Pulmonary artery endothelial cell (primary cell): ENCODE results near the gene STK4. TPM values are rescaled to one million over a fixed set of nuclear protein-coding genes. Genes with fewer than 3 reads are reported as not detected.
A peak's percentile ranks its signal among the peaks of the same experiment; 100 is the strongest.

Experiments used
- DNase-seq: peaks from one replicate; pipeline ENCODE4 v3.0.0-alpha.2; 2011; ENCODE audit warnings: low read depth, low spot score
- total RNA-seq: library from RNA; depleted of rRNA; stranded (reverse); fragments of >200 nt; gene quantifications from 2 replicates; pipeline ENCODE4 v1.2.3, GENCODE V29; 2014

STK4 gene
- total RNA-seq, 1 donor from 2014 or later: 23.4 TPM

DNA sequence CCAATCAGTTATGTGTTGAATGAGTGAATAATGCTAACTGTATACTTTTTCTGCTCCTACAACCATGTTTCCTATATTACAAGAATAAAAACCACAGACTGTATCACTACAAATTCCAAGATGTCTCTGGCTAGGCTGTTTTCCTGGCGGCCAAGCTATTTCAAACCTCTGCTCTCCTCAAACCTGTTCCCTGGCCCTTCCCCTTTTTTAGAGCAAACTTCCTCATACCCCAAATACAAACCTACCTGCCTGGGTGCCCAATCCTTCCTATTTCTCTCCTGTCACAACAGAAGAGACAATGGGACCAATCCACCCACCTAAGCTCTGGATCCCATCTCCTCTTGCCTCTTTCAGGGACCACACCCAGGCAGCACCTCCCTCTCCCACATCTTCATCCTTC lies 13.6 kb upstream of the STK4 start:
- DNase-seq: no peak

GRCh38 chr20:44954211-44954610 lies 12.1 kb upstream of the STK4 start:
- no peak for DNase-seq

DNA sequence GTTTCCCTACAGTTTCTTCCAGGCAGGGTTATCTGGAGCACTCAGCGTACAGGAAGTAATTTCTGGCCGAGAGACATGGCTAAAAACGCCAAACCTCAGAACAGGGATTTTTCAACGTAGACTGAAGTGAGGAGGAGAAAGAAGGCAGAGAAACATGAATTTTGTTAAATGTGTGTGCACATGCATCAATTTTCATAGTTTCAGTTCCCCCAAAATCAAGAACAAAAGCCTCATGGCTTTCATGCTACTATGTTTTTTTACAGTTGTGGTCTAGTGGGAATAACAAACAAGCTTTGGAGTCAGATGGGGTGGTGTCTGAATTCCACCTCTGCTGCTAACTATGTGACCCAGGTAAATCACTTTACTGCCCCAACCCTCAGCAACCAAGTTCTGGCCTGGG lies 11.0 kb upstream of the STK4 start:
- DNase-seq: no peak

GRCh38 chr20:44956410-44956809 lies 9.9 kb upstream of the STK4 start:
- DNase-seq: no peak

- no peak for DNase-seq
These were observed 8.0 kb upstream of the STK4 start for GRCh38 chr20:44958276-44958675.

GRCh38 chr20:44959082-44959637 lies 7.2 kb upstream of the STK4 start:
- no peak for DNase-seq

- no peak for DNase-seq
These were observed 6.6 kb upstream of the STK4 start for GRCh38 chr20:44959638-44960102.

DNA sequence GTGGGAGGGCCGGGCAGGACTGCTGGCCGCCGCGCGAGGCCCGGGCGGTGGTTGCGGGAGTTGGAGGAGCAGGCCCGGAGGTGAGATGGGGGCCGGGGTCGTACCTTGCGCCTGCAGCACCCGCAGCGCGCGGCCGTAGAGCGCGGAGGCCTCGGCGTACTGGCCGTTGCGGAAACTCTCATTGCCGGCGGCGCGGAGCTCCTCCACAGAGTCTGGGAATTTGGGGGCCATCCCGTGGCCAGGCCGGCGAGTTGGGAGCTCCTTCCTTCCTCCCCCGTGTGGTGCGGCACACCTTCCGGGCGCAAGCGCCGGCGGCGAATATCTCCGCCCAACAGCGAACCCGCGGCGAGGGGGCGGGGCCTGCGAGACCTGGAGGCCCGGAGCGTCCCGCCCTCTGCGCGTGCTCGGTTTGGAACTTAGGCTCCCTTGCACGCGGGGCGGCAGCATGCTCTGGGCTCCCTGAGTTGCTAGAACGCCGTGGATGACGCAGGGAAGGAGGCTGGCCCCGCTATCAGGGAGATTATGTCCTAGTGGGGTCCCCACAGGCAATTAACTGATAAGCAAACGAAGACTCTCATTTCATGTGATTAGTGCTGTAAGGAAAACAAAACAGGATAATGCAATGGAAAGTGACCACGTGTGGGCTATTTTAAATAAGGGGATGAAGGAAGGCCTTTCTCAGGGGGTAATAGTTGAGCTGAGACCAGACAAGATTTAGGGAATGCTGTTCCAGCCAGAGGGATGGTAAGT lies 6.0 kb upstream of the STK4 start, which contains the start of gene TOMM34:
Gene TOMM34 (minus strand): TSS at position 295 of the 750 bp plus-strand sequence. CDS start 64 bp downstream, at position 231.
- peak; percentile 63 for DNase-seq

GRCh38 chr20:44961011-44961869 lies 5.1 kb upstream of the STK4 start:
- DNase-seq: no peak

DNA sequence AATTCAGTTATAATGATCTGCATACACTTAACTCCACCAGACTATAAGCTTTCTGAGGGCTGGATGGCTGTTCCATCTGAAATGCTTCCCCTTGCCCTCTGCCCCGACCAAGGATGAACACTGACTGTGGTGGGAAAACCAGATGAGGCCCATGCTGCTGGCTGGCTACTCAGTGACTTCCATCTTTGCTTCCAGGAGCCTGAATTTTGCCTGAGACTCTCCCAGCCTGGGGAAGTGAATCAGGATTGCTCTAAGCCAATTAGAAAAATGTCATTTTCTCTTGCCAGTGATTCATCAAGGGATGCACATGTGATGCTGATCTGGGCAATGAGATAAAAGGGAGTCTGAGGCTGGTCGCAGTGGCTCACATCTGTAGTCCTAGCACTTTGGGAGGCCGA lies 4.4 kb upstream of the STK4 start:
- no peak for DNase-seq

DNA sequence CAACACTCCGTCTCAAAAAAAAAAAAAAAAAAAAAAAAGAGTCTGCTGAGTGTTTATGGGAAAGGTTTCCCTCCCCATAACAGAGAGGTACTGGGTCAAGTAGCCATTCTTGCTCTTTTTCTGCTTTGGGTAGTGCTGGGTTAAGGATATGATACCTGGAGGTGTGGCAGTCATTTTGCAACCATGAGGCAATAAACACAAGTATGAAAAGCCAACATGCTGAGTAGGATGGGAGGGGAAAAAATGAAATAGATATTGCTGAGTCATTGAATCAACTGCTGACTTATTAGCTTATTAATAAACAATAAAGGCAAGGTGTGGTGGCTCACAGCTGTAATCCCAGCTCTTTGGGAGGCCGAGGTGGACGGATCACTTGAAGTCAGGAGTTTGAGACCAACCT lies 3.8 kb upstream of the STK4 start:
- DNase-seq: no peak

- no peak for DNase-seq
These were observed 2.7 kb upstream of the STK4 start for GRCh38 chr20:44963325-44964215.

GRCh38 chr20:44965651-44966029 lies 672 bp upstream of the STK4 start:
- DNase-seq: no peak

DNA sequence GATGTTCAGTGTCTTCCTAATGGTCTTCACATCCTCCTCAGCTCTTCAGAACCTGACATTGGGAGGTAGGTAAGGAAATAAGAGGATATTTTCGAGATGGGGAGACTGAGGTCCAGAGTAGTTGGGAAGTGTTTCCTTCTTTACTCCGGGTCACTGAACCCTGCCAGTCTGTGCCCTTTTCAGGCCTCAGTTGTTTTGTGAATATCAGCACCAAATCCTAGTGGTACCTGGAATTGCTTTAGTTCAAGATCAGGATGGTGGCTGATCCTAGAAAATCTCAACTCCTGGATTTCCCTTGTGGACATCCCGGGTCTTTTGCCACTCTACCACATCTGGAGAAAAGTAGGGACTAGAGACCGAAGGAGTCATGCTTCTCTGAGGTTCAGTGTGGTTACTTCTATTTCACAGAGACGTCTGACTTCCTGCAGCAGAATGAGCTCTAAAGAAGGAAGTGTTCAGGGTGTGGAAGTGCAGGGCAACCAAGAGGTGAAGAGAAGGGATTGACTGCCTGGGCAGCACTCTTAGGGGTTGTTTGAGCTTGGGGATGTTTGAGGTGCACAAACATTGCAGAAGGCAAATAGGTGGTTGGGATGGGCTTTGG lies 995 bp downstream of the STK4 start:
- DNase-seq: no peak

GRCh38 chr20:44969300-44969894 lies 3.1 kb downstream of the STK4 start:
- no peak for DNase-seq

DNA sequence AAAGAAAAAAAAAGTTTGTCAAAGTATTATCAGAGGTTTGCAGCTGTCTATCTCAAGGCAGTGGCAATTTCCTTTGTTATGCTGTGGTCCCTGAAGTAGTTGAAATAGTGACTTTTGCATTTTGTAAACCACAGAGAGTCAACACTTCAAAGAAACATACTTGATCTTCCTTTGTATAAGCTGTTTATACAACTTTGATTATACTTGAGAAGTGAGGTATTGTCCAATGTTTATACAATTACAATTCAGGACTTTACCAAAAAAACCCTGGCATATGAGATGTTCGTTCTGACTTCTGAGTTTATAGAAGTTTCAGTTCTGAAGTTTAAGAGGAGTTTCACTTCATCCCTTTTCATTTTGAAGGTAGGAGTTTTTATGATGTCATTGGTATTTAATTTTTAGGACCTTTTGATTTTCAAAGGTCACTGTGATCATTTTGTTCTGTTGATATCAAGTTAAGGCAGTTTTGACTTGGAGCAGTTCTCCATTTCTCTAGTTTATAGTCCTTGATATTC lies 4.0 kb downstream of the STK4 start:
- no peak for DNase-seq

GRCh38 chr20:44973053-44973452 lies 6.7 kb downstream of the STK4 start:
- DNase-seq: no peak

- no peak for DNase-seq
These were observed 10.4 kb downstream of the STK4 start for GRCh38 chr20:44976698-44977097.

GRCh38 chr20:44979090-44979621 lies 12.8 kb downstream of the STK4 start:
- no peak for DNase-seq
